ENCODE data around the gene CHRNB4. TPM values are rescaled to one million over a fixed set of nuclear protein-coding genes. Genes with fewer than 3 reads are reported as not detected.

Gene CHRNB4
- total RNA-seq, 2 experiments from 2014 or later = not detected

DNA sequence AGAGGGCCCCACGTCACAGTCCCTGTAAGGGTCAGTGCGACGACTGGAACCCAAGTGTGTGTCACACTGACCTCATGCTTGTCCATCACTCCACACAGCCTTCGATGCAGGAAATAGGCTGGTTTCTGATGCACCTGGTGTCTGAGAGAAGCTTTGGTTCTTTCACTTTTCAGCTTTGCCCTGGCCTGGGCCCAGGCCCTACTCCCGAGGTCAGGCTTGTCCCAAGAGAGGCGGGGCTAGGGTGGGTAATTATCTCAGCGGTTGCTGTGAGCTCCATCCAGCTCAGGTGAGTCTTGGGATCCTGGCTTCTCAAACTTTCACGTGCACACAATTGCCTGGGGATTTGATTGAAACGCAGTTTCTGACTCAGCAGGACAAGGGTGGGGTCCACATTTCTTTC is 19.6 kb upstream of the CHRNB4 start:
- Mint-ChIP-seq H3K27ac (no peak overlapping the region), H3K27me3 (peaks cover 11% of the 10 kb centered on the region), H3K9me3 (ENCODE audit: low read depth) (no peaks in the 10 kb centered on the region), H3K4me3 (no peak overlapping the region), H3K4me1 (peaks cover 1% of the 10 kb centered on the region), H3K36me3 (no peaks in the 10 kb centered on the region)
- ATAC-seq (no peak), DNase-seq (no peak)
- CTCF ChIA-PET = no interaction called here

DNA sequence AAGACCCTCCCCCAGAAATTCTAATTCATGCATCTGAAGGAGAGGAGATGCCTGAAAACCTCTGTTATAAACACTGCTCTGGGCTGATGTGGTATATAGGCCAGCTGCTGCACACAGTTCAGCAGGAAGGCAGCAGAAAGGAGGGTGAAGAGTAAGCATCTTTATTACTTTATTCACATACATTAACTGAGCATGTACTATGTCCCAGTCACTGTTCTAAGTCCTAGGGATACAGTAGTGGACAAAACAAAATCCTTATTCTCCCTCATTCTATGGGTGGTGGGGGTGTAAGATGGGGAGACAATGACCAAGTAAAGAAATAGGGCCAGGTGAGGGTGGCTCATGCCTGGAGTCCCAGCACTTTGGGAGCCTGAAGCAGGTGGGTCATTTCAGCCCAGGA is 17.8 kb upstream of the CHRNB4 start:
- H3K9me3 Mint-ChIP-seq (ENCODE audit: low read depth) = no peaks in the 10 kb centered on the region
- H3K27ac Mint-ChIP-seq = no peak overlapping the region
- DNase-seq = no peak
- H3K4me1 Mint-ChIP-seq = peaks cover 1% of the 10 kb centered on the region
- no peak for ATAC-seq
- CTCF ChIA-PET = no interaction called here
- no peaks in the 10 kb centered on the region for H3K36me3 Mint-ChIP-seq
- H3K4me3 Mint-ChIP-seq = no peak overlapping the region
- H3K27me3 Mint-ChIP-seq = peaks cover 9% of the 10 kb centered on the region

DNA sequence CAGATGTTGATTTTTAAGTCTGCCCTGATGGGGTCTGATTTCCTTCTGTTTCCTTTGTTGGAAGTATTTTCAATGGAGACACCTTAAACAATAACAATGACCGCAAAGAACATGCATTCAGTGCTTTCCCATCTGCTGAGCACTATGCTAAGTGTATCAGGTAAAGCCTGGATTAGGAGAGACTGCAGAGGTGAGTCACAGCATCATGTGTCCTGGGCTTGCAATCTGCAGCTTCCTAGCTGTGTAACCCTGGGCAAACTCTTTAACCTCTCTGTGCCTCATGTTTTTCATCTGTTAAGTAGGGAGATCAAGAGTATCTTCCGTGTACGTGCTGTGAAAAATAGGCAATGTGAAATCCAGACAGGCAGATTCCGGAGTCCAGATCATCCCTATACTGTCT is 13.3 kb upstream of the CHRNB4 start:
- DNase-seq (no peak), ATAC-seq (no peak)
- CTCF ChIA-PET = interaction anchor here (2.6 kb wide), 1 partner anchor 55 kb away, joined by 6 read pairs; no protein-coding TSS in a partner anchor
- Mint-ChIP-seq H3K4me3 (no peak overlapping the region), H3K36me3 (no peaks in the 10 kb centered on the region), H3K9me3 (ENCODE audit: low read depth) (no peaks in the 10 kb centered on the region), H3K27ac (no peak overlapping the region), H3K27me3 (peaks cover 9% of the 10 kb centered on the region), H3K4me1 (no peaks in the 10 kb centered on the region)

DNA sequence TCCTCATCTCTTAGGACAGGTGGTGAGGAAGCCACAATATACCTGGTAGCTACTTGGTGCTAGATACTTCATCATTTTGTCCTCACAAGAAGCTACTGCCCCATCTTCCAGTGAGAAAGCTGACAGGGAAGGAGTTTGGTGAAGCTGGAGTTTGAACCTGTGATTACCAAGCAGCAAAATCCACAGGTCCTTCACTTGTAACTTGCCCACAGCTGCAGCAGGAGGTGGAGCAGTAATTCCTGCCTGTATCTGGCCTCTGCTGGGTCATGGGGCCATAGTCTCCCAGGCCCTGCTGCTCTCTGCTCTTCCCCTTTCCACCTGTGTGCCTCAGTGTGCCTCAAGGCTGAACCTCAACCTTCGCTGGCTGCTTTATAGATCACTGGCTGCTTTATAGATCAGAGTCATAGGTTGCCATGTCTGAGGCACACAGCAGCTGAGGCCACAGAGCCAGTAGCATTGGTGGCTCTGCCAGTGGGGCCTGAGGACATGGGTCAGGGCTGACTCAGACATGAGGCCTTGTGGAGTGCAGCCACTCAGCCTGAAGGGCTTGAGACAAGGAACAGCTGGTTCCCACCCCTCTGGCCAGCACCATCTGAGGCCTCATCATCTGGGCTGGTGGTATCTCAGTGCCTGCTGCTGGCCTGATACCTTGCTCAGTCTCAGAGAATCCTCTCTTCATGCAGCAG is 11.1 kb upstream of the CHRNB4 start:
- H3K9me3 Mint-ChIP-seq (ENCODE audit: low read depth) = no peaks in the 10 kb centered on the region
- H3K4me3 Mint-ChIP-seq = no peak overlapping the region
- H3K27me3 Mint-ChIP-seq = peaks cover 9% of the 10 kb centered on the region
- no peak for ATAC-seq
- DNase-seq = no peak
- H3K36me3 Mint-ChIP-seq = no peaks in the 10 kb centered on the region
- CTCF ChIA-PET = interaction anchor here (1.4 to 2.6 kb wide), 2 partner anchors 13 to 57 kb away, joined by 3 to 6 read pairs; no protein-coding TSS in a partner anchor
- H3K4me1 Mint-ChIP-seq = no peaks in the 10 kb centered on the region
- H3K27ac Mint-ChIP-seq = no peak overlapping the region

DNA sequence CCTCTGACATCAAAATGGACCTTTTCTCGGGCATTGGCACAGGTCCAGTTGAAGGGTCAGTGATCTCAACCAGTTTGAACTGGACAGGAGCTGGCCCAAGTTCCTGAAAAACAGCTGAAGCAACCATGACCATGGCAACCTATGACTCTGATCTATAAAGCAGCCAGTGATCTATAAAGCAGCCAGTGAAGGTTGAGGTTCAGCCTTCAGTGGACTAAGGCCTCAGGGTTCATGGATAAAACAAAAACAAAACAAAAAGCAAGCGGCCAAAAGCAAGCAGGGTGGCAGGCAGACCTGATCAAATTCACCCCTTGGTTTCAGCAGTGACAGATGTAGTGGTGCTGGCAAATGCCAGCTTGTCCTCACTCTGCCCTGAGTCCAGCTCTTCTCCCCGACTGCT is 10.0 kb upstream of the CHRNB4 start:
- H3K36me3 Mint-ChIP-seq = no peaks in the 10 kb centered on the region

DNA sequence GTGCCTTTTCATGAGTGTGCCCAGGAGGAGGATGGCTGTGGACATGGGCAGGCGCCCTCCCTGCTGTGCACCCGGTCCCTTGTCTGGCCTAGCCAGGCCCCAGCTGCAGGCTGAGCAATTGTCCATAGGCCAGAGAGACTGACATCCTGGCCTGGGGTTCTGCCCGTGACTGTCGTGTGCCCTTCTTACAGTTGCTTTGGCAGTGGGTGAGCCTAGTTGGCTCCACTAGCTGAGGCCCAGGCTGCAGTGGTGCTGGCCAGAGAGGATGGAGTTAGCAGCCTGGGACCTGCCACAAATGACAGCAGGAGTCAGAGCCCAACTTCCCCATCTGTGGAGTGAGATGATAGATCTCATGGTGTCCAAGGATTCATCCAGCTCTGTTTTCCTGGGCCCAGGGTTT is 9.0 kb upstream of the CHRNB4 start:
- no peak overlapping the region for H3K4me3 Mint-ChIP-seq
- CTCF ChIA-PET = no interaction called here
- H3K9me3 Mint-ChIP-seq (ENCODE audit: low read depth) = no peaks in the 10 kb centered on the region
- no peaks in the 10 kb centered on the region for H3K36me3 Mint-ChIP-seq
- ATAC-seq (no peak), DNase-seq (no peak)
- no peak overlapping the region for H3K27ac Mint-ChIP-seq
- H3K4me1 Mint-ChIP-seq = no peaks in the 10 kb centered on the region
- H3K27me3 Mint-ChIP-seq = peaks cover 6% of the 10 kb centered on the region

More for the DNA sequence above, 10.0 kb upstream of the CHRNB4 start:
- H3K27me3 Mint-ChIP-seq = peaks cover 6% of the 10 kb centered on the region
- ATAC-seq (no peak), DNase-seq (no peak)
- CTCF ChIA-PET = interaction anchor here (1.4 kb wide), 1 partner anchor 12 kb away, joined by 3 read pairs; no protein-coding TSS in a partner anchor
- no peaks in the 10 kb centered on the region for H3K4me1 Mint-ChIP-seq
- no peak overlapping the region for H3K4me3 Mint-ChIP-seq
- no peaks in the 10 kb centered on the region for H3K9me3 Mint-ChIP-seq (ENCODE audit: low read depth)
- H3K27ac Mint-ChIP-seq = no peak overlapping the region

DNA sequence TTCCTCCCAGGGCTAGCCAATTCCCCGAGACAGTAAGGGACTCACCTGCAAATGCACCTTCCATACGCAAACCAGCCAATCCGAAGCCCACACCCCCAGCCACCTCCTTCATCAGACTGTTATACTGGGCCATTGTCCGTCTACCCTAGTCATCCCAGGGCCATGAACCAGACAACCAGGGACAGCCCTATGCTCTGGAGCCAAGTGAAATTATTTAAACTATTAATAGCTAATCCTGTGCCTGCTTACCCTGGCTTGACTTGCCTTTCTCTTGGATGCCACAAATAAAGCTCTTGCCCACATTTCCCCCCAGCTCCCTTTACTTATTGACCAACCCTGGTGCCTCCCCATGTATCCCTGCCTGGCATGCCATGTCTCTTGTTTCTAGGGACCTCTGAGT is 4.0 kb upstream of the CHRNB4 start:
- H3K27ac Mint-ChIP-seq = no peak overlapping the region
- H3K9me3 Mint-ChIP-seq (ENCODE audit: low read depth) = no peaks in the 10 kb centered on the region
- CTCF ChIA-PET = interaction anchor here (1.6 kb wide), 1 partner anchor 96 kb away, joined by 4 read pairs; no protein-coding TSS in a partner anchor
- H3K27me3 Mint-ChIP-seq = peaks cover 20% of the 10 kb centered on the region
- no peak overlapping the region for H3K4me3 Mint-ChIP-seq
- H3K36me3 Mint-ChIP-seq = no peaks in the 10 kb centered on the region
- ATAC-seq = no peak
- H3K4me1 Mint-ChIP-seq = peaks cover 5% of the 10 kb centered on the region
- no peak for DNase-seq

DNA sequence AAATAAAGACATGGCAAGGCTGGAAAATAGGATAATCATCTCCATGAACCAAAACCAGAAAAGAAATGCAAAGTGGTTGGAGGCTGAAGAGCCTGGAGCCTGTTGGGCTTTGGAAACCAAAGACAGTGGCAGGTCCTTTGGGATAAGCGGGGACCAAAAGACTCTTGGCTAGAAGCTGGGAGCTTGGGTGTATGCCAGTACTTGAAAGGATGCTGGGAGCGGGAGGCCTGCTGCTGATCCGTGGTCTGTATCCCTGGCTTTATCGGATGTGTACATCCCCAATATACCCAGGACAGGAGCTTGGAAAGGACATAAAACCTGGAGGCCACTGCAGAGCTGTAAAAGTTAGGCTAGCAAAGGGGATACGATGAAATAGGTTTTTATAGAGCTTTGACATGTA is 1.3 kb upstream of the CHRNB4 start:
- Mint-ChIP-seq H3K27ac (no peak overlapping the region), H3K4me1 (peaks cover 5% of the 10 kb centered on the region), H3K9me3 (ENCODE audit: low read depth) (no peaks in the 10 kb centered on the region), H3K27me3 (peaks cover 20% of the 10 kb centered on the region), H3K4me3 (no peak overlapping the region), H3K36me3 (no peaks in the 10 kb centered on the region)
- ATAC-seq (no peak), DNase-seq (no peak)
- CTCF ChIA-PET = interaction anchor here (0.8 to 1.6 kb wide), 2 partner anchors 44 to 67 kb away, joined by 3 to 6 read pairs; no protein-coding TSS in a partner anchor

DNA sequence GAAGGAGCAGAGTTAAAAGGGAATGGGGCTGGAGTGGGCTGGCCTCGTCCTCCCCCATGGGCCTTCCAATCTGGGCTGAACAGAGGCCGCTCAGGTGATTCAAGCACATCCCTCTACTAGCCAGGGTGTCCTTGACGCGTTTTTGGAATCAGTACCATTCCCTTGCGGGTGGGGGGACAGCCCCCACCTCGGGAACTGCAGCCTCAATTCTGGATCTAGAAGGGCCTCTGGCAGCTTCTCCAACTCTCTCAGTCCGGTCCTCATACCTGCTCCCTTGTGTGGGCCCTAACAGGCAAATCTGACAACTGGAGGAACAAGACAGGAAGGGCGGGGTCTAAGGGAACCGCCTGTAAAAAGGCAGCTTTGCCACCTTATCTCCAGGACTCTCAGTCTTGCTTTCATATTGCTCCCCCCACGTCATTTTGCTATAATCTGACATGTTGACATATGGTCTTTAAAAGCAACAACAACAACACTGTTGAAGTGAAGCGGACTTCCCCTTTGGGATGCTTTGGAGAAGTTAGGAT is 802 bp upstream of the CHRNB4 start:
- Mint-ChIP-seq H3K4me3 (peak overlapping the region; percentile 7), H3K36me3 (no peaks in the 10 kb centered on the region), H3K27me3 (peaks cover 20% of the 10 kb centered on the region), H3K27ac (no peak overlapping the region), H3K4me1 (peaks cover 5% of the 10 kb centered on the region), H3K9me3 (ENCODE audit: low read depth) (no peaks in the 10 kb centered on the region)
- DNase-seq (no peak), ATAC-seq (no peak)
- CTCF ChIA-PET = interaction anchor here (1.3 to 1.6 kb wide), 2 partner anchors 68 to 98 kb away, joined by 3 to 6 read pairs; no protein-coding TSS in a partner anchor

DNA sequence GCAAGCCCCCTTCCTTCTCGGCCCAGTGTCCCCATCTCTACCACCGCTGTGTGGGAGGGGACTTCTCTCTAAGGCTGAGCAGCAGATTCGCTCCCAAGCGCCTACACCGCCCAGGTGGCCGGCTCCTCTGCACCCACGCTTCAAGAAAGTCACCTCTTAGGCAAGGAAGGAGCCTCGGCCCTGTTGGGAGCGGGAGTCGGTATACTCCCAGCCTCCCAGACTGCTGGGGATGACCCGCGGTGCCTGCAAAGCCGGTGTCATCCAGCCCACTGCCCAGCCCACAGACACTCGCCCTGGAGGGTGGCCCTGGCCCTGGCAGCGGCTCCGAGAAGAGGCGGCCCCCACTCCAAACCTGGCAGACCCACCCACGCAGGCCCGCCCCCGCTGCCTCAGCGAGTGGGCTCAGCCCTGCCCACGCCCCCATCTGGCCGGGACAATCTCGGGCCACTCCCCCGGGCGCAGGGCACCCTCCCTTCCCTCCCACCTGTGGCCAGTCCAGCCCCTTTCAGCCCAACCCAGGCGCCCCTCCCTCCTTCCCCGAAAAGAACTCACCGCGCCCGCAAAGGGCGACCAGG is 396 bp downstream of the CHRNB4 start:
- Mint-ChIP-seq H3K36me3 (no peaks in the 10 kb centered on the region), H3K4me3 (peak overlapping the region; percentile 21), H3K27me3 (peaks cover 21% of the 10 kb centered on the region), H3K9me3 (ENCODE audit: low read depth) (no peaks in the 10 kb centered on the region), H3K27ac (no peak overlapping the region), H3K4me1 (peaks cover 5% of the 10 kb centered on the region)
- ATAC-seq (peak; percentile 14), DNase-seq (no peak)
- CTCF ChIA-PET = interaction anchor here (1.3 to 1.4 kb wide), 2 partner anchors 17 to 99 kb away, joined by 3 read pairs; no protein-coding TSS in a partner anchor

DNA sequence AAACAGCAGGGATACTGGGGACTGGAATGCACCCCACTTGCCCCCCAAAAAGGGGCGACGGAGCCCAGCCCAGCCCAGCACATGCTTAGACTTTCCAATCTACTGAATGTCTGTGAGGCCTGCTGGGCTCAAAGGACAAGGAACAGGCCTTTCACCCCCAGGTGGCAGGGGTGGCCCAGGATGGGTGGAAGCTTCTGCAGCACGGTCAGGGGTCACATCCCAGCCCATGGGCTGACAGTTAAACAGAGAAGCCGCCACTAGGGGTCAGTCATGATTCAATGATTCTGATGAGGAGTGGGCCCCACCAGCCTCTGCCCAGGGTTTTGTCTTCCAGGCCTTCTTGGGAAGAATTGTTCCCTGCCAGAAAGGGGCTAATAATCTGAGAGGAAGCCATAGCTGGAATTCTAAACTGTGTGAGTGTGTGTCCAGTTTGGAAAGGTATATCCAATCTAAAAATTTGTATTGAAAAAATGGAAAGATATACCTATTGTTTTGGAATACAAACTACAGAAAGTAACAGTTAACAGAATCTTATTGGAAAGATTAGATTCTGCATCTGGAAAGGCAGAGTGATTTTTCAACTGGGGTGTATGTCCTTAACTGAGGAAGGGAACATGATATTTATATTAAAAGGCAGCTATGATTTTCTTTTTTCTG is 2.2 kb downstream of the CHRNB4 start:
- no peaks in the 10 kb centered on the region for H3K9me3 Mint-ChIP-seq (ENCODE audit: low read depth)
- H3K4me3 Mint-ChIP-seq = no peak overlapping the region
- ATAC-seq (no peak), DNase-seq (peak; percentile 51)
- H3K27ac Mint-ChIP-seq = no peak overlapping the region
- peaks cover 21% of the 10 kb centered on the region for H3K27me3 Mint-ChIP-seq
- no peaks in the 10 kb centered on the region for H3K36me3 Mint-ChIP-seq
- peaks cover 5% of the 10 kb centered on the region for H3K4me1 Mint-ChIP-seq
- CTCF ChIA-PET = interaction anchor here (1.0 to 2.1 kb wide), 6 partner anchors 13 to 172 kb away, joined by 3 to 12 read pairs (median 3); no protein-coding TSS in a partner anchor

DNA sequence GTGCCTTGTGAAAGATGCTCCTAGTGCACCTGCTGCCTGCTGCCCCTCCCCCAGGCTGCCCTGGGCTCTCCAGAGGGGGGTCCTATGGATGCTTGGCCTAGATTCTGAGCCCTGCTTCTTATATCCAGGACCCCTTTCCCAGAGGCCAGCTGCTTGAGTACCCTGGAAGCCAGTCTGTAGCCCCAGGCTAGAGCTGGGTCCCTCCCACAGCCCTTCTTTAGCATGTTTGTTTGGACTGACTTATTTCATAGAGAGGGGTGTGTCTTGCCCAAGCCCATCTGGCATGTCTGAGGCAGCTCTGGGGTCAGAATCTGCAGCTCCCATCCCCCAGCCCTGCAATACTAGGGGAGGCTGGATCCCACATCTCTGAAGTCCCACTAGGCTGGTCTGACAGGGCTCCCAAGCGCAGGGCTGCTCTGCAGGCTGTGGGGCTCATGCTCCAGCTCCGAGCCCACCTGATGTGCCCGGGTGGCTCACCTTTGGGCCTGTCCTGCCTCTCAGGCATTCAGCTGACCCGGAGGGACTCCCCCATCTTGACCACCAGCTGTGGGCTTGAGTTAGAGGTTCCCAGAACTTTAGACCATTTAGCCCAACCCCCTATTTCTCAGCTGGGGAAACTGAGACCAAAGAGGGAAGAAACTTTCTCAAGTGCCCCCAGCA is 3.1 kb downstream of the CHRNB4 start:
- CTCF ChIA-PET = interaction anchor here (1.0 to 2.1 kb wide), 3 partner anchors 18 to 103 kb away, joined by 3 to 5 read pairs (median 4); no protein-coding TSS in a partner anchor
- no peak overlapping the region for H3K4me3 Mint-ChIP-seq
- no peaks in the 10 kb centered on the region for H3K36me3 Mint-ChIP-seq
- no peak for DNase-seq
- H3K27me3 Mint-ChIP-seq = peaks cover 25% of the 10 kb centered on the region
- no peaks in the 10 kb centered on the region for H3K9me3 Mint-ChIP-seq (ENCODE audit: low read depth)
- no peak overlapping the region for H3K27ac Mint-ChIP-seq
- no peak for ATAC-seq
- H3K4me1 Mint-ChIP-seq = peaks cover 5% of the 10 kb centered on the region

DNA sequence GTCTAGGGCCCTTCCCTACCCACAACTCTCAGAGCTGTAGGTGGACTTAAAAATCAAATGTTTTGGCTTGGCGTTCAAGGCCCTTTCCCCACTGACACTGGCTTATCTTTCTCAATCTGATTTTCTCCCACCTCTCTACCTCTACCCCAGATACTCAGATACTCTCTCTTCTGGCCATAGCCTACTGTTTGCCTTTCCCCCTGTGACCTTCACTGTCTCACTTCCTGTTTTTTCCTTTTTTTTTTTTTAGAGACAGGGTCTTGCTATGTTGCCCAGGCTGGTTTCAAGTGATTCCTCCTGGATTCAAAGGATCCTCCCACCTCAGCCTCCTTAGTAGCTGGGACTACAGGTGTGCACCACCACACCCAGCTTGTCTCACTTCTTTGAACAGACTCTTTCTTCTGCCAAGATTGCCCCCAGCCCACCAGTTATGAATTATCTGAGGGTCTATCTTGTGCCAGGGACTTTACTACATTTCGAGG is 4.6 kb downstream of the CHRNB4 start:
- CTCF ChIA-PET = interaction anchor here (0.8 kb wide), 1 partner anchor 345 kb away, joined by 4 read pairs; no protein-coding TSS in a partner anchor

More for the DNA sequence above, 4.6 kb downstream of the CHRNB4 start:
- no peak overlapping the region for H3K4me3 Mint-ChIP-seq
- ATAC-seq = no peak
- no peak overlapping the region for H3K27ac Mint-ChIP-seq
- H3K27me3 Mint-ChIP-seq = peaks cover 23% of the 10 kb centered on the region
- DNase-seq = no peak
- no peaks in the 10 kb centered on the region for H3K9me3 Mint-ChIP-seq (ENCODE audit: low read depth)
- H3K4me1 Mint-ChIP-seq = peaks cover 2% of the 10 kb centered on the region
- H3K36me3 Mint-ChIP-seq = no peaks in the 10 kb centered on the region

All from activated CD8-positive, alpha-beta memory T cell treated with anti-CD3 and anti-CD28 coated beads, Interleukin-2, amount 10 ng/mL, durations not matched to agents 7 days and 5 days (primary cell).